ELF-1 (cell line): ENCODE data around the gene TLE1.
"Not testable (repeated sequence)": the region's sequence is repeated elsewhere in the genome, so short reads cannot be mapped to it uniquely, and the experiment has no call there.

Source experiments
- DNase-seq: peaks from one replicate; pipeline ENCODE4 v3.0.0-alpha.2; 2016; ENCODE audit warnings: low read depth, low spot score

The TLE1 gene

GRCh38 chr9:81601639-81602623, 87.4 kb downstream of the TLE1 start:
- DNase-seq = no peak

- no peak for DNase-seq
Observed at GRCh38 chr9:81600631-81601030, 88.7 kb downstream of the TLE1 start.

GRCh38 chr9:81599837-81600236, 89.5 kb downstream of the TLE1 start:
- DNase-seq = no peak

- DNase-seq = no peak
Observed at GRCh38 chr9:81598811-81599210, 90.5 kb downstream of the TLE1 start.

GRCh38 chr9:81598123-81598497, 91.2 kb downstream of the TLE1 start:
- no peak for DNase-seq

- no peak for DNase-seq
Observed at GRCh38 chr9:81597419-81598122, 91.8 kb downstream of the TLE1 start.

GRCh38 chr9:81596679-81597418, 92.5 kb downstream of the TLE1 start:
- DNase-seq = peak; percentile 46

GRCh38 chr9:81595887-81596543, 93.3 kb downstream of the TLE1 start:
- DNase-seq = no peak

- DNase-seq = not testable (repeated sequence)
Observed at GRCh38 chr9:81595293-81595692, 94.1 kb downstream of the TLE1 start.

- no peak for DNase-seq
Observed at GRCh38 chr9:81594415-81594814, 94.9 kb downstream of the TLE1 start.

- no peak for DNase-seq
Observed at GRCh38 chr9:81592887-81593266, 96.5 kb downstream of the TLE1 start.

- no peak for DNase-seq
Observed at GRCh38 chr9:81591791-81592190, 97.6 kb downstream of the TLE1 start.

- DNase-seq = no peak
Observed at GRCh38 chr9:81590688-81591087, 98.7 kb downstream of the TLE1 start.

- DNase-seq = no peak
Observed at GRCh38 chr9:81589819-81590218, 99.5 kb downstream of the TLE1 start.

- DNase-seq = no peak
Observed at GRCh38 chr9:81589392-81589791, 100.0 kb downstream of the TLE1 start.

- DNase-seq = no peak
Observed at GRCh38 chr9:81588148-81588871, 101.0 kb downstream of the TLE1 start.

- DNase-seq = no peak
Observed at GRCh38 chr9:81586786-81587185, 102.6 kb downstream of the TLE1 start.

- no peak for DNase-seq
Observed at GRCh38 chr9:81585191-81585763, 104.1 kb downstream of the TLE1 start.

- no peak for DNase-seq
Observed at GRCh38 chr9:81584099-81584498, 105.2 kb downstream of the TLE1 start.

- no peak for DNase-seq
Observed at GRCh38 chr9:81581986-81582385, 107.4 kb downstream of the TLE1 start.

- DNase-seq = no peak
Observed at GRCh38 chr9:81579381-81579780, 110.0 kb downstream of the TLE1 start.
